ENCODE data around the gene CD38. TPM values are rescaled to one million over a fixed set of nuclear protein-coding genes. Genes with fewer than 3 reads are reported as not detected.
A peak's percentile ranks its signal among the peaks of the same experiment; 100 is the strongest.

The CD38 gene
- total and polyA plus RNA-seq, 4 donors, result 3.2 to 9.4 (median 5.3) TPM

DNA sequence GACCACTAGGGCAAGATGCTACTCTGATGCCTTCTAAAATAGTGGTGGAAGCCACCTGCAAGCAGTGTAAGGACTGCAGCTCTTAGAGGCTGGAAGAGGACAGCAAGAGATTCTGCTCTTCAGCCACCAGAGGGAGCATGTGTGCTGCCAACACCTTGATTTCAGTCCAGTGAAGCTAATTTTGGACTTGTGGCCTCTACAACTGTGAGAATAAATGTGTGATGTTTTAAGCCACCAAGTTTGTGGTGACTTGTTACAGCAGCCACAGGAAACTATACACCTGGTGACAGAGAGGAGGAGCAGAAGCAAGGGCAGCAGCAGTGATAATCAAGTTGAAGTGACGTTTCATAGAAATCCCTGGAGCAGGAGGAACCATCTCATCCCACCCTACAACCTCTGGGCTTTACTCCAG lies 104.6 kb downstream of the CD38 start:
- Histone ChIP-seq H3K4me1 (ENCODE audit: control insufficient read depth in 4 of 4, insufficient read depth in 4 of 4, low read length in 3 of 4) (no peaks in the 10 kb centered on the region), H3K27ac (ENCODE audit: low read depth in 1 of 2, low read length in 2 of 2) (no peak overlapping the region), H3K9me3 (ENCODE audit: control insufficient read depth in 4 of 4, low read length in 3 of 4) (peaks cover 0 to 4% (median under 1%) of the 10 kb centered on the region in 4 donors), H3K36me3 (ENCODE audit: control insufficient read depth in 4 of 4, insufficient read depth in 3 of 4, low read depth in 1 of 4, low read length in 3 of 4) (no peaks in the 10 kb centered on the region), H3K9ac (ENCODE audit: low read depth in 1 of 2, low read length in 2 of 2) (no peak overlapping the region), H3K27me3 (ENCODE audit: control insufficient read depth in 4 of 4, insufficient read depth in 4 of 4, low read length in 3 of 4) (no peaks in the 10 kb centered on the region), H3K4me3 (ENCODE audit: low read depth in 1 of 3, low read length in 3 of 3) (no peak overlapping the region)
- TF ChIP-seq CTCF (IDR thresholded peaks at IDR 0.05; ENCODE audit: low read depth, low read length, missing input control) (peak; percentile 91), FOXA1 (IDR thresholded peaks at IDR 0.05) (peak; percentile 10), HNF4G (IDR thresholded peaks at IDR 0.05) (no peak), YY1 (IDR thresholded peaks at IDR 0.05) (no peak), JUND (IDR thresholded peaks at IDR 0.05) (no peak), RAD21 (IDR thresholded peaks at IDR 0.05) (peak; percentile 92 to 95), HNF4A (conservative IDR thresholded peaks at IDR 0.05) (peak; percentile 39 to 47), EGR1 (IDR thresholded peaks at IDR 0.05; ENCODE audit: low read depth in 2 of 2) (no peak), SP1 (IDR thresholded peaks at IDR 0.05) (no peak), GABPA (IDR thresholded peaks at IDR 0.05 in 1 of 2, conservative IDR thresholded peaks at IDR 0.05 in 1 of 2) (no peak), NR2F2 (IDR thresholded peaks at IDR 0.05) (no peak), TAF1 (conservative IDR thresholded peaks at IDR 0.05) (no peak)
- TF ChIP-seq, protein P1, sequence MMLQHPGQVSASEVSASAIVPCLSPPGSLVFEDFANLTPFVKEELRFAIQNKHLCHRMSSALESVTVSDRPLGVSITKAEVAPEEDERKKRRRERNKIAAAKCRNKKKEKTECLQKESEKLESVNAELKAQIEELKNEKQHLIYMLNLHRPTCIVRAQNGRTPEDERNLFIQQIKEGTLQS (IDR thresholded peaks at IDR 0.05), result no peak
- 88% methylated on average over 1 of the region's 1 CpG for WGBS
- DNase-seq (ENCODE audit: low spot score), result peak; percentile 39

DNA sequence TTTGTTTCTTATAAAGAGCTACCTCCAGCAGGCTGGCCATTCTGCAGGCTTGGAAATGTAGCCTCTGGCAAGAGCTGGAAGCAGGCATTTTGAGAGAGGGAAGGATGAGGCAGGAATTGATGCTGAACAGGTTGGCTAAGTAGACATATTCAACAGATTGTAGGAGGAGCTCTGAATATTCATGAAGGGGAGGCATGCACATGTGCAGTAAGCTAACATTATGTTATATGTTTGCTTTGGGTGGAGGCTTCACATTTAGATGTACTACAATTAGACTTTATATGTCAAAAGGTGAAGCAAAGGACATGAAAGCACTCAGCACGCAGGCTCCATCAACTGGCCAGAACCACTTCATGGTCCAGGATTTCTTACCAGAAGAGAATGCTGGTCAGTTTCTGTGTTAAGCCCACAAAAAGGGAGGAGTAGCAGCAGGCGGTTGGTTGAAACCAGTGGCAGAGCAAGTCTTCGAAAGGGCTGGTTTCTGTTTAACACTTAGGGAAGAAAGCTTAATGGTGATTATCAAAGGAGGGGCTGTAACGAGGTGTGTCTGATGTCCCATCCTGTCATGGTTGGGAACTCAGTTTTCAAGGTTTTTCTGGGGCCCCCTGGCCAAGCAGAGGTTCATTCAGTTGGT lies 105.6 kb downstream of the CD38 start:
- no peaks in the 10 kb centered on the region for H3K9me3 ChIP-seq (ENCODE audit: control insufficient read depth in 4 of 4, low read length in 3 of 4)
- no peaks in the 10 kb centered on the region for H3K36me3 ChIP-seq (ENCODE audit: control insufficient read depth in 4 of 4, insufficient read depth in 3 of 4, low read depth in 1 of 4, low read length in 3 of 4)
- H3K9ac ChIP-seq (ENCODE audit: low read depth in 1 of 2, low read length in 2 of 2), result no peak overlapping the region
- no peaks in the 10 kb centered on the region for H3K4me1 ChIP-seq (ENCODE audit: control insufficient read depth in 4 of 4, insufficient read depth in 4 of 4, low read length in 3 of 4)
- WGBS, result 87% methylated on average over 4 of the region's 4 CpGs
- DNase-seq (ENCODE audit: low spot score), result no peak
- no peaks in the 10 kb centered on the region for H3K27me3 ChIP-seq (ENCODE audit: control insufficient read depth in 4 of 4, insufficient read depth in 4 of 4, low read length in 3 of 4)
- H3K27ac ChIP-seq (ENCODE audit: low read depth in 1 of 2, low read length in 2 of 2), result no peak overlapping the region
- H3K4me3 ChIP-seq (ENCODE audit: low read depth in 1 of 3, low read length in 3 of 3), result no peak overlapping the region
- TF ChIP-seq, protein P2, sequence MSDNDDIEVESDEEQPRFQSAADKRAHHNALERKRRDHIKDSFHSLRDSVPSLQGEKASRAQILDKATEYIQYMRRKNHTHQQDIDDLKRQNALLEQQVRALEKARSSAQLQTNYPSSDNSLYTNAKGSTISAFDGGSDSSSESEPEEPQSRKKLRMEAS (IDR thresholded peaks at IDR 0.05), result no peak
- TF ChIP-seq HNF4G (IDR thresholded peaks at IDR 0.05), result no peak
- no peak for TF ChIP-seq EGR1 (IDR thresholded peaks at IDR 0.05; ENCODE audit: low read depth in 2 of 2)
- TF ChIP-seq TAF1 (conservative IDR thresholded peaks at IDR 0.05), result no peak
- no peak for TF ChIP-seq FOXA2 (IDR thresholded peaks at IDR 0.05)
- TF ChIP-seq RAD21 (IDR thresholded peaks at IDR 0.05), result no peak
- no peak for TF ChIP-seq NR2F2 (IDR thresholded peaks at IDR 0.05)
- TF ChIP-seq SP1 (IDR thresholded peaks at IDR 0.05), result no peak
- TF ChIP-seq GABPA (IDR thresholded peaks at IDR 0.05 in 1 of 2, conservative IDR thresholded peaks at IDR 0.05 in 1 of 2), result no peak
- TF ChIP-seq, protein P1 (IDR thresholded peaks at IDR 0.05), result no peak
- no peak for TF ChIP-seq FOXA1 (IDR thresholded peaks at IDR 0.05)
- no peak for TF ChIP-seq HNF4A (conservative IDR thresholded peaks at IDR 0.05)
- no peak for TF ChIP-seq RXRA (IDR thresholded peaks at IDR 0.05)
- no peak for TF ChIP-seq CTCF (IDR thresholded peaks at IDR 0.05; ENCODE audit: low read depth, low read length, missing input control)
- no peak for TF ChIP-seq JUND (IDR thresholded peaks at IDR 0.05)
- no peak for TF ChIP-seq ZBTB33 (IDR thresholded peaks at IDR 0.05)
- no peak for TF ChIP-seq YY1 (IDR thresholded peaks at IDR 0.05)
- no peak for TF ChIP-seq REST (IDR thresholded peaks at IDR 0.05)
